Parathyroid adenoma (tissue), 2 donors: ENCODE data around the gene DDTL.
A peak's percentile ranks its signal among the peaks of the same experiment; 100 is the strongest.
"Not testable (repeated sequence)": the region's sequence is repeated elsewhere in the genome, so short reads cannot be mapped to it uniquely, and the experiment has no call there.

Source experiments
- H2AFZ ChIP-seq: fragments of 300-600 bp; sonication (generic); one replicate; pipeline ENCODE4 v1.7.0; 2017; ENCODE audit warnings: antibody characterized with exemption, mild to moderate bottlenecking
- H3K27ac ChIP-seq: fragments of 300-600 bp; sonication (generic); one replicate; pipeline ENCODE4 v1.7.0; 2017
- H3K27me3 ChIP-seq: fragments of 300-600 bp; sonication (generic); one replicate; pipeline ENCODE4 v1.7.0; 2017; ENCODE audit warnings: low read length; ENCODE audit not compliant: control insufficient read depth, insufficient read depth
- H3K36me3 ChIP-seq: fragments of 300-600 bp; sonication (generic); one replicate; pipeline ENCODE4 v1.7.0; 2017; ENCODE audit warnings: low read length; ENCODE audit not compliant: control insufficient read depth, insufficient read depth
- H3K4me1 ChIP-seq: fragments of 300-600 bp; sonication (generic); one replicate; pipeline ENCODE4 v1.7.0; 2017; ENCODE audit warnings: control low read depth
- H3K4me2 ChIP-seq: fragments of 300-600 bp; sonication (generic); one replicate; pipeline ENCODE4 v1.7.0; 2017; ENCODE audit warnings: low read length
- H3K4me3 ChIP-seq: fragments of 300-600 bp; sonication (generic); one replicate; pipeline ENCODE4 v1.7.0; 2017; ENCODE audit warnings: low read depth, low read length
- H3K79me2 ChIP-seq: fragments of 300-600 bp; sonication (generic); one replicate; pipeline ENCODE4 v1.7.0; 2017; ENCODE audit warnings: control low read depth
- H3K9ac ChIP-seq: fragments of 300-600 bp; sonication (generic); one replicate; pipeline ENCODE4 v1.7.0; 2017; ENCODE audit warnings: mild to moderate bottlenecking
- H3K9me3 ChIP-seq: fragments of 300-600 bp; sonication (generic); one replicate; pipeline ENCODE4 v1.7.0; 2017; ENCODE audit warnings: low read length; ENCODE audit not compliant: control insufficient read depth
- TF ChIP-seq, protein P1 (sequence below): fragments of 300-600 bp; sonication (generic); IDR thresholded peaks from one replicate; pipeline ENCODE4 v1.7.0; 2017; ENCODE audit warnings: antibody characterized with exemption, mild to moderate bottlenecking
- donor health status: primary hyperparathyroidism.

DDTL gene

DNA sequence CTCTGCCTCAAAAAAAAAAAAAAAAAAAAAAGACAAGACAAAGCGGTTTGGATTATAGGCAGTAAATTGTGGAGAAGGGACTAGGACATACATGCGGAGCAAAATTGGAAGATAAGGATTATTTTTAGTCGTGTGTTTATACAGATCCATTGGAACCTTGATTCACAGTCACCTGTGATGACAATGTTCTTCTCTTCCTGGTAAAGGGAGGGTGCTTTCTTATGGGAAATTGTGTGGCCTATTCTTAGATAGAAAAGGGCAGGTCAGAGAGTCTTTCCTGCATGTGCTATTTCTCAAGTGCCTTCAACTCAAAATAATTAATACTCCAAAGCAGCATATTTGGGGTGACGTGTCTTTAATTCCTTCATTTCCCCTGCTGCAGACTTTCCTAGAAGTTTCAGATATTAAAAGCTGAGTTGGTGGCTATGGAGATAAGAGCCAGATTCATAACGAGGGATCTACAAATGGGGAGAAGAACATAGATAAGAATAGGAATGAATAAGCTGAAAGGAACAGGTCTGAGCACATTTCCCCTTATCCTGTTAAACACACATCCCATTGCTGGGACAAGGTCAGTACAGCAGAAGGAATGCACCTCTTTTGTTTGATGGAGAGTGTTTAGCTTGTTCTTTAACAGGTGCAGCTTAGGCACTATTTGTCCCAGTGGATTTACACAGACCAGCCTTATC, 28.2 kb upstream of the DDTL start:
- Histone ChIP-seq H3K27me3 (no peaks in the 10 kb centered on the region), H3K9ac (no peak overlapping the region), H2AFZ (no peak overlapping the region), H3K79me2 (no peaks in the 10 kb centered on the region), H3K36me3 (no peaks in the 10 kb centered on the region), H3K4me2 (no peak overlapping the region), H3K9me3 (no peaks in the 10 kb centered on the region), H3K27ac (peak overlapping the region; percentile 44), H3K4me3 (no peak overlapping the region), H3K4me1 (no peaks in the 10 kb centered on the region)
- TF ChIP-seq, protein P1, sequence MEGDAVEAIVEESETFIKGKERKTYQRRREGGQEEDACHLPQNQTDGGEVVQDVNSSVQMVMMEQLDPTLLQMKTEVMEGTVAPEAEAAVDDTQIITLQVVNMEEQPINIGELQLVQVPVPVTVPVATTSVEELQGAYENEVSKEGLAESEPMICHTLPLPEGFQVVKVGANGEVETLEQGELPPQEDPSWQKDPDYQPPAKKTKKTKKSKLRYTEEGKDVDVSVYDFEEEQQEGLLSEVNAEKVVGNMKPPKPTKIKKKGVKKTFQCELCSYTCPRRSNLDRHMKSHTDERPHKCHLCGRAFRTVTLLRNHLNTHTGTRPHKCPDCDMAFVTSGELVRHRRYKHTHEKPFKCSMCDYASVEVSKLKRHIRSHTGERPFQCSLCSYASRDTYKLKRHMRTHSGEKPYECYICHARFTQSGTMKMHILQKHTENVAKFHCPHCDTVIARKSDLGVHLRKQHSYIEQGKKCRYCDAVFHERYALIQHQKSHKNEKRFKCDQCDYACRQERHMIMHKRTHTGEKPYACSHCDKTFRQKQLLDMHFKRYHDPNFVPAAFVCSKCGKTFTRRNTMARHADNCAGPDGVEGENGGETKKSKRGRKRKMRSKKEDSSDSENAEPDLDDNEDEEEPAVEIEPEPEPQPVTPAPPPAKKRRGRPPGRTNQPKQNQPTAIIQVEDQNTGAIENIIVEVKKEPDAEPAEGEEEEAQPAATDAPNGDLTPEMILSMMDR, result no peak

DNA sequence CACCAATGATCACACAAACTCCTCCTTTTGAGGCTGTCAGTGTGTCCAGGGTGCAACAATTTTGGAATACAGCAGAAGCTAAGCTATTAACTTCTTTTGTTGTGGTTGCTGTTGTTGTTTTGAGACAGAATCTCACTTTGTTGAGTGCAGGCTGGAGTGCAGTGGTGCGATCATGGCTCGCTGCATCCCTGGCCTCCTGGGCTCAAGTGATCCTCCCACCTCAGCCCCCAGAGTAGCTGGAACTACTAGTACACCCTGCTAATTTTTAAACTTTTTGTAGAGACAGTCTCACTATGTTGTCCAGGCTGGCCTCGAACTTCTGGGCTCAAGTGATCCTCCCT, 27.7 kb upstream of the DDTL start:
- H3K9me3 ChIP-seq, result no peaks in the 10 kb centered on the region
- H3K4me2 ChIP-seq, result no peak overlapping the region
- H3K4me3 ChIP-seq, result no peak overlapping the region
- no peak overlapping the region for H2AFZ ChIP-seq
- peak overlapping the region; percentile 44 for H3K27ac ChIP-seq
- no peaks in the 10 kb centered on the region for H3K27me3 ChIP-seq
- no peaks in the 10 kb centered on the region for H3K4me1 ChIP-seq
- no peaks in the 10 kb centered on the region for H3K36me3 ChIP-seq
- H3K9ac ChIP-seq, result no peak overlapping the region
- TF ChIP-seq, protein P1, result no peak
- no peaks in the 10 kb centered on the region for H3K79me2 ChIP-seq

DNA sequence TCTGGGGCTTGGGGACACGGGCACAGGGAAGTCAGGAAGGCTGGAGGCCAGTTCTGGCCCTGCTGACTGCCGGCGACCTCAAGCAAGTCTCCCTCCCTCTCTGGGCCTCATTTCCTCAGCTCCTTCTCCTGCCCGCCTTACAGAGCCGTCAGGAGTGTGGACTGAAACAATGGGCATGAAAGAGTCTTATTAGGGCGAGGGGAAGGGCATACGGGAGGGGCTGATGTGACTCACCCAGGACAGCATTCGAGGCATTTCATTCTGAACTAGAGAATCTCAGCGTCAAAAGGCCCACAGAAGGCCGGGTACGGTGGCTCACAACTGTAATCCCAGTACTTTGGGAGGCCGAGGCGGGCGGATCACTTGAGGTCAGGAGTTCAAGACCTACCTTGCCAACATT, 26.5 kb upstream of the DDTL start:
- H3K27me3 ChIP-seq, result not testable (repeated sequence)

DNA sequence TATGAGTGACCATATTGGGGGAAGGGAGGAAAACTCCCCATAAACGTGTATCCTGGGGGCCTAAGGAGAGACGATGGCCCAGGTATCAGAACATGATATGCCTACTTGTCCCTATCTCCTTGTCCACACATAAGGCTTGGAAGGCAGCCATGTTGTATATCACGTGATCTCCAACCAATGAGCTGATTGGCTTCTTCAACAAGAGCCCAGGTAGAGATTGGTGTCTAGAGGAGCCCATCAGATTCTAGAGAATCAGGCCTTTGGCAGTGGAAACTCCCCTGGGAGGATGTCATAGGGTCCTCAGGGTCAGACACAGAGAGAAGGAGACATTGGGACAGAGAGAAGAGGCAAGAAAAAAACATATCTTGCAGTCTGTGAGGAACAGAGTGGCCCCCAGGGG, 19.3 kb upstream of the DDTL start:
- H3K36me3 ChIP-seq, H3K27me3 ChIP-seq, H2AFZ ChIP-seq, H3K4me1 ChIP-seq, H3K27ac ChIP-seq, H3K9me3 ChIP-seq, H3K4me3 ChIP-seq, H3K4me2 ChIP-seq, H3K9ac ChIP-seq, H3K79me2 ChIP-seq: not testable (repeated sequence)

More for the DNA sequence above, 26.5 kb upstream of the DDTL start:
- not testable (repeated sequence) for H3K4me1 ChIP-seq, H3K9me3 ChIP-seq, H3K27ac ChIP-seq, H3K36me3 ChIP-seq, H3K4me3 ChIP-seq, H3K79me2 ChIP-seq, H3K4me2 ChIP-seq, H2AFZ ChIP-seq, H3K9ac ChIP-seq

DNA sequence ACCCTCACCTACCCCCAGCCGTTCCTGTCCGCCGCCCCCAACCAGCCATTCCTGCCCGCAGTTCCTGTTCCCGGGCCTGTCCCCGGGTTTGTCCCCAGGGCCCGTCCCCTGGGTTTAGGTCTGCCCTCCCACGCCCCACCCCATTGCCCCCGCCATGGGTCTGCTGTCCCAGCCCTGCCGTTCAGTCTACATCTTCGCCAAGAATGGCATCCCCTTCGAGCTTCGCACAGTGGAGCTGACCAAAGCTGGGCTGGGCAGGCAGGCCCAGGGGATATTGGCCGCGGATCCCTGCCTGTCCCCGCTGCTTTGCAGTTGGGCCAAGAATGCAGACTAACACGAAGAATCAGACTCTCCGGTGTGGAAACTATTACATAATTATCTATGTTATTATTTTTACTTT, 16.9 kb upstream of the DDTL start:
- not testable (repeated sequence) for H3K36me3 ChIP-seq, H3K4me3 ChIP-seq, H3K4me1 ChIP-seq, H3K27ac ChIP-seq, H2AFZ ChIP-seq, H3K9ac ChIP-seq, H3K27me3 ChIP-seq, H3K9me3 ChIP-seq, H3K4me2 ChIP-seq, H3K79me2 ChIP-seq

DNA sequence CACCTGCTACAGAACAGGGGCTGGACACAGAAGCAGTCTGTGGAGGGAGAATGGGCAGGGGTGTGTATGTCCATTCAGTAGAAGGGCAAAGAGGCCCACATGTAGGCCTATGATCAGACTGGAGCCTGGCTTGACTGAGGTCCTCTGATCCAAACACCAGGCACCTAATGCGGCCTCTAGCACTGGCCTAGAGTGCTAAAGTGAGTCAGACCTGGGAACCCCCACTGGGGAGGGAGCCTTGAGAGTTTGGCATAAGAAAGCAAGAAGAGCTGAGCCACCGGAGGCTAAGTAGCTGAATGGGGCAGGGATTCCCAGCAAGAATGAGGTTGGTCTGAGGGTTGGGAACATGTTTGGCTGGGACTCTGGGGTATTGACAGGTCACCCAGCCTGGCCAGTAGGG, 15.3 kb upstream of the DDTL start:
- H3K27ac ChIP-seq, H3K9me3 ChIP-seq, H3K36me3 ChIP-seq, H3K9ac ChIP-seq, H3K4me1 ChIP-seq, H3K27me3 ChIP-seq, H2AFZ ChIP-seq, H3K4me3 ChIP-seq, H3K4me2 ChIP-seq, H3K79me2 ChIP-seq: not testable (repeated sequence)

DNA sequence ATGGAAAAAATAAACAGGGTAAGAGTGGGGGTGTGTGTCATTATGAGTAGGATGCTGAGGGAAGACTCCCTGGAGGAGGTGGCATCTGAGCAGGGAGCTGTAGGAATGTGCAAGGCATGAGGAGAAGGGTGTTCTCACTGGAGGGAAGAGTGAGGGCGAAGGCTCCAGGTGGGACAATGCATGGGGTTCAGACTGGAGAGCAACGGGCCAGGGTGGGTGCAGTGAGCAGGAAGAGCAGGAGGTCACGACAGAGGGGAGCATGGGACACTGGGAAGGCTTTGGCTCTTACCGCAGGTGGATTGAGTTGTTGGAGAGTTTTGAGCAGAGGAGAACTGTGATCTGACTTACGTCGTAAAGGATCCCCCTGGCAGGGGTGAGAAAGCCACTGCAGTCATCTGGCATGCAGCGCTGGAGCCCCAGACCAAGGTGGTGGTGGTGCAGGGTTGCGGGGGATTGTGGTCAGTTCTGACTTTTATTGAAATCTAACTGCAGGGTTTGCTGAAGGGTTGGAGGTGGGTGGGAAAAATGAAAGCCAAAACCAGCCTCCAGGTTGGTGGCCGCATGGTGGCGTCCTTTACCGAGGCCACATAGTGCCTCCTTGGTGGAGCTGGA, 13.8 kb upstream of the DDTL start:
- H2AFZ ChIP-seq, H3K4me3 ChIP-seq, H3K36me3 ChIP-seq, H3K9ac ChIP-seq, H3K27ac ChIP-seq, H3K4me2 ChIP-seq, H3K4me1 ChIP-seq, H3K27me3 ChIP-seq, H3K79me2 ChIP-seq, H3K9me3 ChIP-seq: not testable (repeated sequence)

DNA sequence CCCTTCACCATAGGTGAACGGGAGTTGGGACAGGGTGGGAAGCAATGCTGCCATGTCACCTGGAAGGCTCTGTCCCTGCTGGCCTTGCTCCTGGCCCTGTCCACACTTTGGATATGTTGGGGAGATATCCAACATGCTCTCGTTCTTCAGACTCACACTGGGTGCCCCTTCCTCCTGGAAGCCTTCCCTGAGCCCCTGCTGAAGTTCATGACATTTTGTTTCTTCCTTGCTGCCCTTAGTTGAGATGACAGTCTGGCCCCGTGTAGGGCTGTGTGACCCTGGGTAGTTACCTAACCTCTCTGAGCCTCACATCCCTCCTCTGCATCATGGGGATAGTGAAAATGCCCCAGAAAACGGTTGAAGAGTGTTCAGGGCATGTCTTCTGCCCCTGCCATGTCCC, 13.2 kb upstream of the DDTL start:
- H3K36me3 ChIP-seq, H3K27me3 ChIP-seq, H3K27ac ChIP-seq, H2AFZ ChIP-seq, H3K9ac ChIP-seq, H3K4me2 ChIP-seq, H3K4me1 ChIP-seq, H3K9me3 ChIP-seq, H3K4me3 ChIP-seq, H3K79me2 ChIP-seq: not testable (repeated sequence)

DNA sequence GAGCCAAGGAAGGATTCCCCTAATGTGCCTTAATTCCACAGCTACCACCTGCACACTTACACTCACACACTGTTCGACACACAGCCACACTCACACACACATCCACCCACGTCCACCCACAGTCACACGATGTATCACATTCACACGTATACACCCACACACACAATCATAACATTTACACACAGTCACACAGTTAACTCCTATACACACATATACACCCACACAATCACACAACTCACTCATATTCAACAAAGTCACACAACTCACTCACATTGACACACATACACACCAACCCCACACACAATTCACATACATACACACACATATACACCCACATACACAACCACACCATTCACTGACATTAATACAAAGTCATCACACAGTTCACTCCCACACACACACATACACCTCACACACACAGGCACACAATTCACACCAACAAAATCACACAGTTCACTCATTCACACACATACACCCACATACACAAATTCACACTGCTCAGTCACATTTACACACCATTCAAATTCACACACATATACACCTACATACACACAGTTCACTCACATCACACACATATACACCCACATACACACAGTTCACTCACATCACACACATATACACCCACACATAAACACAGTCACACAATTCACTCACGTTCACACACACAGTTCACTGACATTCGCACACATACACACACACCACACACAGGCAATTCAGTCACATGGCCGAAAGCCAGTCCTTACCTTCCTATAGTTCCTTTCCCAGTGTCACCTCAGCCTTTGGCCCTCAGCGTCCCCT, 12.3 kb upstream of the DDTL start:
- not testable (repeated sequence) for H3K27ac ChIP-seq, H3K9ac ChIP-seq, H3K9me3 ChIP-seq, H3K4me3 ChIP-seq, H3K36me3 ChIP-seq, H3K4me2 ChIP-seq, H3K4me1 ChIP-seq, H3K79me2 ChIP-seq, H2AFZ ChIP-seq, H3K27me3 ChIP-seq
